SK-N-SH (cell line): ENCODE data around the gene CYP8B1.

Source experiments
- CHD2 ChIP-seq: fragments of 150-350 bp; IDR thresholded peaks from 2 replicates; pipeline ENCODE4 v1.6.1; 2018; ENCODE audit warnings: low read length; ENCODE audit not compliant: partially characterized antibody
- CTCF ChIP-seq: fragments of 200-600 bp; sonication (generic); IDR thresholded peaks from 2 replicates; pipeline ENCODE4 v1.6.1; 2017; ENCODE audit warnings: antibody characterized with exemption, mild to moderate bottlenecking, moderate library complexity
- EP300 ChIP-seq, 2 experiments: IDR thresholded peaks; 2 replicates each; pipeline versions ENCODE4 v1.4.0 to v1.6.1; 2012; ENCODE audit warnings: borderline replicate concordance in 1 of 2, low read depth in 1 of 2, low read length in 1 of 2
- EZH2phosphoT487 ChIP-seq: fragments of 200-600 bp; sonication (generic); IDR thresholded peaks from 2 replicates; pipeline ENCODE4 v1.6.1; 2017; ENCODE audit warnings: low read depth, mixed run types, mild to moderate bottlenecking, antibody characterized with exemption, moderate library complexity, borderline replicate concordance
- FOXM1 ChIP-seq: IDR thresholded peaks from 2 replicates; pipeline ENCODE4 v1.4.0; 2012; ENCODE audit warnings: low read depth, mild to moderate bottlenecking
- POLR2AphosphoS5 ChIP-seq: IDR thresholded peaks from 2 replicates; pipeline ENCODE4 v1.6.1; 2012; ENCODE audit warnings: low read depth, low read length
- RXRA ChIP-seq: IDR thresholded peaks from 2 replicates; pipeline ENCODE4 v1.4.0; 2012; ENCODE audit warnings: low read depth, mild to moderate bottlenecking, borderline replicate concordance
- TAF1 ChIP-seq: IDR thresholded peaks from 2 replicates; pipeline ENCODE4 v1.6.1; 2012; ENCODE audit warnings: low read depth, mild to moderate bottlenecking, low read length, moderate library complexity, borderline replicate concordance
- ZBTB33 ChIP-seq: IDR thresholded peaks from 2 replicates; pipeline ENCODE4 v1.4.0; 2012; ENCODE audit warnings: low read depth, borderline replicate concordance

- TF ChIP-seq EZH2phosphoT487 = no peak
- no peak for TF ChIP-seq EP300 (IDR thresholded peaks at IDR 0.05; ENCODE audit: borderline replicate concordance in 1 of 2, low read depth in 1 of 2, low read length in 1 of 2)
- no peak for TF ChIP-seq TAF1
- no peak for TF ChIP-seq CHD2
- TF ChIP-seq FOXM1 = no peak
- no peak for TF ChIP-seq CTCF
- TF ChIP-seq POLR2AphosphoS5 = no peak
- no peak for TF ChIP-seq ZBTB33
- no peak for TF ChIP-seq RXRA
Measured at GRCh38 chr3:42880183-42880582, 4.5 kb upstream of the CYP8B1 start.
